ENCODE results near the gene HTRA1. TPM values are rescaled to one million over a fixed set of nuclear protein-coding genes. Genes with fewer than 3 reads are reported as not detected.

Gene HTRA1
- total RNA-seq, 2 experiments from 2014 or later = not detected

Small RNAs within 50 kb of the gene (microRNA-seq; reads per million reads assigned to microRNA genes)
- not detected for gene MIR3941 (ENCODE audit: borderline microRNAs expressed, borderline replicate concordance)

Other genes starting within 250 kb of the HTRA1 start
- gene BTBD16, start 190.3 kb upstream of the HTRA1 start, total RNA-seq = not detected
- gene PLEKHA1, start 86.8 kb upstream of the HTRA1 start, total RNA-seq = 10 to 100 TPM in 1 of 2 experiments, 1 to 10 TPM in 1; 8.8 to 11.3 TPM
- gene ARMS2, start 6.9 kb upstream of the HTRA1 start, total RNA-seq = not detected
- gene DMBT1, start 99.2 kb downstream of the HTRA1 start, total RNA-seq = not detected
- not detected for gene C10orf120, start 238.3 kb downstream of the HTRA1 start, total RNA-seq

Measured in activated CD4-positive, alpha-beta T cell treated with anti-CD3 and anti-CD28 coated beads, Interleukin-2, amount 10 ng/mL, durations not matched to agents 7 days and 5 days (primary cell).